Endothelial cell of umbilical vein (primary cell): Measurements from ENCODE around the gene DIO2.

Experiments used
- EZH2 ChIP-seq: IDR thresholded peaks from 2 replicates; pipeline ENCODE4 v1.6.1; 2012; ENCODE audit warnings: borderline replicate concordance, low read depth, mild to moderate bottlenecking, moderate library complexity, low read length, inconsistent platforms; ENCODE audit not compliant: severe bottlenecking
- JUN ChIP-seq: IDR thresholded peaks from 2 replicates; pipeline ENCODE4 v1.6.1; 2011; ENCODE audit warnings: borderline replicate concordance, low read depth; ENCODE audit not compliant: insufficient read length, insufficient read depth
- POLR2A ChIP-seq: IDR thresholded peaks from 2 replicates; pipeline ENCODE4 v1.6.1; 2012; ENCODE audit warnings: low read depth, mild to moderate bottlenecking, control low read depth, low read length
- TF ChIP-seq, protein P1 (sequence below): IDR thresholded peaks from 2 replicates; pipeline ENCODE4 v1.6.1; 2011; ENCODE audit not compliant: insufficient read depth, insufficient read length
- TF ChIP-seq, protein P2 (sequence below), 2 donors: IDR thresholded peaks; 1 replicate in 1 of 2; 2 replicates in 1 of 2; pipeline ENCODE4 v1.5.1; 2011; ENCODE audit warnings: low read length in 2 of 2, mild to moderate bottlenecking in 2 of 2, moderate library complexity in 2 of 2, control low read depth in 1 of 2, inconsistent platforms in 1 of 2, low read depth in 1 of 2; ENCODE audit not compliant: insufficient read depth in 1 of 2; ENCODE audit errors: extremely low read depth in 1 of 2

DNA sequence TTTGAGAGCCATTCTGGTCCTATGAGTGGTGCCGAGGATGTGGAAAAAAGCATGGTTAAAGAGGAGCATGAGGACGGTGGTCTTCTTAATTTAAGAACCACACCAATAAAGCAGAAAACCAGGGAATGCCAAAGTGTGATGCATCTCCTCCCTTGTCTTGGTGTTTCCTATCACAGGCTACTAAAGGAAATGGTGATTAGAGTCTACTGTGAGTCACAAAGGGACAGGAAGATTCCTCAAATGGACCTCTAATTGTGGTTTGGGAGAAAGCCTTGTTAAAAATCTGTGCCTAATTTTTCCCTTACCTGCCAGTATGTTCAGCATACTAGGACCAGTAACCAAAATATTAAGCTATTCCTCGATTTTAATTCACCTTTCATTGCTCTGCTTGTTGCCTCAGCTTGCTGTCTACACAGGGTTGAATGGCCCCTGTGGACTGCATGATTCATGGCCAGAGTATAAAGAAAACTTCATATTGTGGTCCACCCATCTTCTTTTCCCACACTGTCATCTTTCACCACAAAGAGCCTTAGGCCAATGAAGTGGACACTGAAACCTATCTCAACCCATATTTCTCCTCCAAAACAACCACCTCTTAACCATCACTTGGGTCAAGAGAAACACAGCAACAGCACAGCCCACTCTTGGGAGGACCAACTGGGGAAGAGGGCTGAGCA is 38.8 kb downstream of the DIO2 start:
- TF ChIP-seq, protein P1, sequence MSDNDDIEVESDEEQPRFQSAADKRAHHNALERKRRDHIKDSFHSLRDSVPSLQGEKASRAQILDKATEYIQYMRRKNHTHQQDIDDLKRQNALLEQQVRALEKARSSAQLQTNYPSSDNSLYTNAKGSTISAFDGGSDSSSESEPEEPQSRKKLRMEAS: no peak
- TF ChIP-seq, protein P2, sequence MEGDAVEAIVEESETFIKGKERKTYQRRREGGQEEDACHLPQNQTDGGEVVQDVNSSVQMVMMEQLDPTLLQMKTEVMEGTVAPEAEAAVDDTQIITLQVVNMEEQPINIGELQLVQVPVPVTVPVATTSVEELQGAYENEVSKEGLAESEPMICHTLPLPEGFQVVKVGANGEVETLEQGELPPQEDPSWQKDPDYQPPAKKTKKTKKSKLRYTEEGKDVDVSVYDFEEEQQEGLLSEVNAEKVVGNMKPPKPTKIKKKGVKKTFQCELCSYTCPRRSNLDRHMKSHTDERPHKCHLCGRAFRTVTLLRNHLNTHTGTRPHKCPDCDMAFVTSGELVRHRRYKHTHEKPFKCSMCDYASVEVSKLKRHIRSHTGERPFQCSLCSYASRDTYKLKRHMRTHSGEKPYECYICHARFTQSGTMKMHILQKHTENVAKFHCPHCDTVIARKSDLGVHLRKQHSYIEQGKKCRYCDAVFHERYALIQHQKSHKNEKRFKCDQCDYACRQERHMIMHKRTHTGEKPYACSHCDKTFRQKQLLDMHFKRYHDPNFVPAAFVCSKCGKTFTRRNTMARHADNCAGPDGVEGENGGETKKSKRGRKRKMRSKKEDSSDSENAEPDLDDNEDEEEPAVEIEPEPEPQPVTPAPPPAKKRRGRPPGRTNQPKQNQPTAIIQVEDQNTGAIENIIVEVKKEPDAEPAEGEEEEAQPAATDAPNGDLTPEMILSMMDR (IDR thresholded peaks at IDR 0.05; ENCODE audit: extremely low read depth in 1 of 2, insufficient read depth in 1 of 2, low read depth in 1 of 2, low read length in 2 of 2): no peak
- no peak for TF ChIP-seq JUN
- TF ChIP-seq POLR2A: no peak
- no peak for TF ChIP-seq EZH2
